ENCODE data around the gene RIC1.
A peak's percentile ranks its signal among the peaks of the same experiment; 100 is the strongest.
"Not testable (repeated sequence)": the region's sequence is repeated elsewhere in the genome, so short reads cannot be mapped to it uniquely, and the experiment has no call there.

The RIC1 gene, protein sequence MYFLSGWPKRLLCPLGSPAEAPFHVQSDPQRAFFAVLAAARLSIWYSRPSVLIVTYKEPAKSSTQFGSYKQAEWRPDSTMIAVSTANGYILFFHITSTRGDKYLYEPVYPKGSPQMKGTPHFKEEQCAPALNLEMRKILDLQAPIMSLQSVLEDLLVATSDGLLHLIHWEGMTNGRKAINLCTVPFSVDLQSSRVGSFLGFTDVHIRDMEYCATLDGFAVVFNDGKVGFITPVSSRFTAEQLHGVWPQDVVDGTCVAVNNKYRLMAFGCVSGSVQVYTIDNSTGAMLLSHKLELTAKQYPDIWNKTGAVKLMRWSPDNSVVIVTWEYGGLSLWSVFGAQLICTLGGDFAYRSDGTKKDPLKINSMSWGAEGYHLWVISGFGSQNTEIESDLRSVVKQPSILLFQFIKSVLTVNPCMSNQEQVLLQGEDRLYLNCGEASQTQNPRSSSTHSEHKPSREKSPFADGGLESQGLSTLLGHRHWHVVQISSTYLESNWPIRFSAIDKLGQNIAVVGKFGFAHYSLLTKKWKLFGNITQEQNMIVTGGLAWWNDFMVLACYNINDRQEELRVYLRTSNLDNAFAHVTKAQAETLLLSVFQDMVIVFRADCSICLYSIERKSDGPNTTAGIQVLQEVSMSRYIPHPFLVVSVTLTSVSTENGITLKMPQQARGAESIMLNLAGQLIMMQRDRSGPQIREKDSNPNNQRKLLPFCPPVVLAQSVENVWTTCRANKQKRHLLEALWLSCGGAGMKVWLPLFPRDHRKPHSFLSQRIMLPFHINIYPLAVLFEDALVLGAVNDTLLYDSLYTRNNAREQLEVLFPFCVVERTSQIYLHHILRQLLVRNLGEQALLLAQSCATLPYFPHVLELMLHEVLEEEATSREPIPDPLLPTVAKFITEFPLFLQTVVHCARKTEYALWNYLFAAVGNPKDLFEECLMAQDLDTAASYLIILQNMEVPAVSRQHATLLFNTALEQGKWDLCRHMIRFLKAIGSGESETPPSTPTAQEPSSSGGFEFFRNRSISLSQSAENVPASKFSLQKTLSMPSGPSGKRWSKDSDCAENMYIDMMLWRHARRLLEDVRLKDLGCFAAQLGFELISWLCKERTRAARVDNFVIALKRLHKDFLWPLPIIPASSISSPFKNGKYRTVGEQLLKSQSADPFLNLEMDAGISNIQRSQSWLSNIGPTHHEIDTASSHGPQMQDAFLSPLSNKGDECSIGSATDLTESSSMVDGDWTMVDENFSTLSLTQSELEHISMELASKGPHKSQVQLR (N-terminal part only)

DNA sequence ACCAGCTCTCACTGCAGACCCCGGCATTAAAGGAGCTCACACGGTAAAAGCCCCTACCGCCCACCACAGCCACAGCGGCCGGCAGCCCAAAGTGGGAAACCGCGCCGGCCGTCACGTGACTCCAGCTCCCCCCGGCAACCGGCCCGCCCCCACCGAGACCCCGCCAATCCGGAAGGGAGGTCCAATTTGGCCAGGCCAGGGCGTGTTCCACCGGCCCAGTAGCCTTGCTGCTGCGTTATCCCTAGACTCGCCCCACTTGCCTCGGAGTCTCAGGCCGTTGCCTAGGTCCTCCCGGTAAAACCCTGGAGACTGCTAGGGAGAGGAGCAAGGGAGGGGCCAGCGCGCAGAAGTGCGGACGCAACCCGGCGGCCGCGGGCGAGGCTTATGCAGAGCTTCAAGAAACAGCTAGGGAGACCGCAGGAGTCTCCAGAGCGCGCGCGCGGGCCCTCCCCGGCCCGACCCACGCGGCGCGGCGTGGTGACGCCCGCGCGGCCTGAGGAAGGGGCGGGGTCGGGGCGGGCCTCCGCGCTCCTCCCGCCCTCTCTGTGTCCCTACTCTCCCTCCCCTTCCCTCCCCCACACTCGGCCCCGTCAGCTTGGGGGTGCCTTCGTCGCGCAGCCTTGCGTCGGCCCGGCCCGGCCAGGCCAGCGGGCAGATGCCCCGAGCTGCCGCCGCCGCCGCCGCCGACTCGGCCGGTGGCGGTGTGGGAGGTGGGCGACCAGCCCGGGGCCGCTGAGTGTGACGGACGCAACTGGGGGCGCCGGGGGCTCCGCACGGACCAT is at the start of gene RIC1:
Gene RIC1, plus strand, starts transcription at position 578 of the 782 bp plus-strand sequence. Its CDS starts 203 bp downstream, at position 781.
- DNase-seq = peak; percentile 94

GRCh38 chr9:5579881-5580280 is 49.0 kb upstream of the RIC1 start:
- no peak for DNase-seq

DNA sequence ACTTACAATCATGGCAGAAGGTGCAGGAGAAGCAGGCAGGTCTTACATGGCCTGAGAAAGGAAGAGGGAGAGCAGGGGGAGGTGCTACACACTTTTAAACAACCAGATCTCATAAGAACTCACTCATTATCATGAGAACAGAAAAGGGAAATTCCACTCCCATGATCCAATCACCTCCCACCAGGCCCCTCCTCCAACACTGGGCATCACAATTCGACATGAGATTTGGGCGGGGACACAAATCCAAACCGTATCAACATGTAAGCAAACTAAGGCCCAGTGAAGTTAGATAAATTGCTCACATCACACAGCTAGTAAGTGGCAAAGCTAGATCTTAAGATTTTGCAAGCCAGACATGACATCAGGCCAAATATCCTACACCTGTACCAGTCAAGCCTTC is 48.3 kb upstream of the RIC1 start:
- no peak for DNase-seq

- DNase-seq = not testable (repeated sequence)
Observed at GRCh38 chr9:5581706-5582105, 47.2 kb upstream of the RIC1 start.

DNA sequence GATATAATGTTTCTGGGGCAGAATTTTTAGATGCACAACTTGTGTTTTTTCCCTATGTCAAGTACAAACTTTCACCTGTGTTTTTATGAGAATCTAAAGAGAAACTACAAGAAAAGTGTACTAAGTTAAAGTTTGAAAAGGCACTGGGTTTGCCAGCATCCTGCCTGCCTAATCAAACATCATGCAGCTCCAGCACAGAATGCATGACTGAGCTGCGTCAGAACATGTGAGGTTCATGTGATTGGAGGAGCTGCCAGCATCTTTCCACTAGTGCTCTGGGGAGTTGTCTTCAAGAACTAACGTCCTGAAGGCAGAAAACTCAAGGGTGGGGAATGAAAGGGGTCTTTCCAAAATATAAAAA is 46.1 kb upstream of the RIC1 start:
- DNase-seq = peak; percentile 49

DNA sequence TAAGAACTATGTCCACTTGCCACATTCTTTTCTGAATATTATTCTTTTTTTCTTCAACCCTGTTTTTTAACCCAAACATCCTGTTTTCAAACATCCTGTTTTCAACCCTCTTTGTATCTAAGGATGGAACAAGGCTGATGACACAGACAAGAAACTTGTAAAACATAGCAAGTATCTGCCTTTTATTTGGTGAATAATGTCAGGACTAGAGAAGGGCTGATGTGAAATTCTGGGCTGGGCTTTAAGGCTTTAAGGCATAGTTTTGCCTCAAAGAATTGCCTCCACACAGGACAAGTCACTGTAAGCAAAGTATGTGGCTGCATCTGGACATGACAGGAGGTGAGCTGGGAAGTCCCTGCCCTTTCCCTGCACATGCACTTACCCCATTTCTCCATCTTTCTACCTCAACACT is 42.5 kb upstream of the RIC1 start:
- DNase-seq = no peak

DNA sequence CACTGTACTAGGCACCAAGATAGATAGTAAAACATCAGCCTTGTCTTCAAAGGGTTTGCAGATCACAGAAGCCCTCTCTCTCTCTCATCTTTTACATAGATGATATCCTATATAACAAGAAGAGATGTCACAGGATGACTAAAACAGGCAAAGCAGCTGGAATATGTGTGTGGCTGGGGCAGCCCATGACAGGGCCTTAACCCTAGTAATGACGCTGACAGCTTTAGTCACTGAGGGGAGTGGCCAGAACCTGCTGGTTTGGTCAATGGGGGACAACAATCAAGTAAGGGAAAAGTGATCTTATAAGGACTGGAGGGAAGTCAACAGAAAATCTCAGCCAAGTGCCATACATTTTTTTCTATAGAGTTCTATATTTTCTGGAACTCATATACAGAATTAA is 41.9 kb upstream of the RIC1 start:
- no peak for DNase-seq

- DNase-seq = no peak
Observed at GRCh38 chr9:5592231-5592630, 36.7 kb upstream of the RIC1 start.

GRCh38 chr9:5592904-5593303 is 36.0 kb upstream of the RIC1 start:
- no peak for DNase-seq

DNA sequence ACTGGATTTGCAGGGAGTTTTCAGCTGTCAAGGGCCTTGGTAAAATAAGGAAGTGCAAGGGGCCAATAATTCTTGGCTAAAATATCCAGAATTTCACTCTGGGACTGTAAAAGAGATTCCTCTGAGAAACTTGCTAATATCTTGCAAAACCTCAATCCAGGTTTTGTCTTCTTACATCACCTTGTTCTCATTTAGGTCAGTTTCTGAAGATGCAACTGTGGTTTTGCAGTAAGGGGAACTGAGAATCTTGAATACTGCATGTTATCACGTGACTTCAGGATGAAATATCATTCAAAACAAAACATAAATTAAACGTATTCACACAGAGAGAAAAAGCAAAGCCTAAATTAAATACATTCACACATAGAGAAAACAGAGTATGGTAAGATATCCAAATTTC is 35.0 kb upstream of the RIC1 start:
- DNase-seq = no peak

DNA sequence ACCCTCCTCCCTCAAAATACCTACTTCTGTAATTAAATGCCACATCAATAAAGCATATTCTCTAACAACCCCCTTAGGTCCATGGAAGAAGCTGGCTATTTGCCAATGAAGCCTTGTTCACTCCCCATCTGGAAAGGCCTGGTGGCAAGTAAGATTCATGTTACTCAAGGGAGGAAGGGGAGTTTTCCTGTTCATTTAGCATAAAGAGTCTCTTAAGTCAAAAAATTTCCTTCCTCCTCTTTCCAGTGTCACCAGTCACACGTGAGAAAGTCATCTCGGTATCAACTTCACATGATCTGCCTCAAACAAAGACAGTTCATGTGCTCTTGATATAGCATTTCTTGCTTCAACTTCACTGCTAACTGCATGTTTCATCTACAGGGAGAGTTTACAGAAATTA is 32.7 kb upstream of the RIC1 start:
- no peak for DNase-seq

DNA sequence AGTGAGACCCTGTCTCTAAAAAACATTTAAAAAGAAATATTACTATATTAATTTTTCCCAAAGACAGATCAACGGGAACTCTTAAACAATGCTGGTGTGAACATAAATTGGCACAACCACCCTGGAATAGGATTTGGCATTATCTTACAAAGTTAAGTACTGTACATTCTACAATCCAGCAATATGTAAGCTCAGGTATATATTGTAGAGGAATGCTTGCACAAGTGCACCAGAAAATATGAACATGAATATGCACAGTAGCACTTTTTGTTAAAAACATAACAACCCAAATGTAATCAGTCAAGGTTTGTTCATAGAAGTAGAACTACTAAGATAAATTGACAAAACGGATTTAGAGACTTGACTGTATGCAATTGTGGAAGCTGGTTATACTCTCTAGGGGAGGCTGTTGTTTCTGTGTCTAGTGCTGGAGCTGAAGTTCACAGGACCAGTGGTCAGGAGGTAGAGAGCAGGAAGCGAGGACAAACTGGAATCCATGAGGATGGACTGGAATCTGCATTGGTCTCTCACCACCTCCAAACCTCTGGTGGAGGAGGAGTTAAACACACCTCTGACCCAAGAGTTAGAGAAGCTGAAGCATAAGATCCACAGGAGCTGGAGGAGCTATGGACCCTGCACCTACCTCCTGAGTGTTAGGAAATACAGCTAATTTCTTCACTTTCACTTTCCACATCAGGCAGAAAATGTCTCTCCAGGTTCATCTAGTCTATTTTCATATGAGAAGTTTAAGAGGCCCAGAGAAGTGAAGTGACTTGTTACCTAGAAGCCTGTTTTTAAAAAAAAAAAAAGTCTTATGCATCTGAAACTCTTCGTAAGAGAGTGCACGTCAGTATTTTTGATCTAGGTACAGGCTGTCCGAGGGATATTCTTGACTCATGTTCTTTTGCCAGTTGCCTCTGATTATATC is 20.3 kb upstream of the RIC1 start:
- no peak for DNase-seq

GRCh38 chr9:5609226-5609596 is 19.7 kb upstream of the RIC1 start:
- no peak for DNase-seq

DNA sequence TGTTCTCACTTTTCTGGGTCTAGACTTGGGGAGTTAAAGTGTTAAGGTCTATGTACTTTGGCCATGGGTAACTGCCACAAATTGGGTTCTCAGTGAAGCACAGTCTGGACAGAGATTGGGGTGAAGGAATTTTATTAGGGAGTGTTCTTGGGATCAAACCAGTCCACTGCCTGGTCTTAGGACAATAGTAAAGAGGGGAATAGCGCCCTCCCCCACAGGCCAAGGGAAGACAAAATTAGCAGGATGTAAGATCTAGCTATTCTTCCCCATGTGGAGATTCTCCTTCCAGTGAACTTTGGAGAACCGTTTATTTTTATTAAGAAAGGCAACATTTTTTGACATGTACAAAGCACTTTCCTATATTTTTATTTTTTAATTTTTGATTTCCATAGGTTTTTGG is 18.4 kb upstream of the RIC1 start:
- no peak for DNase-seq

GRCh38 chr9:5611321-5612184 is 17.4 kb upstream of the RIC1 start:
- DNase-seq = no peak

DNA sequence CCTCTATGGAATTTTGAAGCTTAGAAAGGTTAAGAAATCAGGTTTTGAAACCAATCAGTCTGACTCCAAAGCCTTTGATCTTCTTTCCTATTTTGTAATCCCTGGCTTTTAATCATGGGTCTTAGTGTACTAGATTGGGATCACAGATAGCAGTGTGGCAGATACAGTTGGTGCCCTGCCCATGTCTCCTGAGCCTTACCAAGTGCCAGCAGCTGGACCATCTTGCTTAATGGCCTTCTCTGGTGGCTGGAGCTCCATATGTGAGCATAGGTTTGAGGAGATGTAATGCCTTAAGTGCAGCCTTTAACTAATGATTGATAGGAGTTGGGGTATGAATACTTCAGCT is 16.7 kb upstream of the RIC1 start:
- no peak for DNase-seq

- no peak for DNase-seq
Observed at GRCh38 chr9:5614192-5614591, 14.7 kb upstream of the RIC1 start.

DNA sequence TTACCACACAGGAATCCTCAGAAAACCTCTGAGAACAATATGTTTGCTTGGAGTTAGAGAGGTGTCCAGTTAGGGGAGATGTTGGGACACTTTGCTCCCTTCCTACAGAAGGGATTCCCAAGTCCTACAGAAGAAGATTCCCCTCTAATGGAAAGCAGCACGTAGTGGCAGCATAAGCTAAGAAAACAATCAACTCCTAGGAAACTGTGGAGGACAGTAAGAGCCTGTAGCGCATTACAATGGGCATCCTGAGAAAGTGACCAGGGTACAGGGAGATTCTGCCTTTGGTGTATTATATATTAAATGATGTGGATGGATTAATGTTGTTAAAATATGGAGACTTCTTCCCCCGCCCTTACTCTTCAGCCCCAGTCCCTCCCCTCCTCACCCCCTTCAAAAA is 13.9 kb upstream of the RIC1 start:
- DNase-seq = no peak

DNA sequence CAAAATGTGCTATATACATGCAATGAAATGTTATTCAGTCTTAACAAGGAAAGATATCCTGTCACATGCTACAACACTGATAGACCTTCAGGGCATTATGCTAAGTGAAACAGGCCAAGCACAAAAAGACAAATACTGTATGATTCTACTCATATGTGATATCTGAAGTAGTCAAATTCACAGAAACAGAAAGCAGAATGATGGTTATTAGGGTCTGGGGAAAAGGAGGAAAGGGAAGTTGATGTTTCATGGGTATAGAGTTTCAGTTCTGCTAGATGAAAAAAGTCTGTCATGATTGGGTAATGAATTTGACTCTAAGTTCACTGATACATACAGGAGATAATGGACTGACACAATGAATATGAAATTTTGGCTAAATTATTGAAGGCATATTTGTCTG is 11.2 kb upstream of the RIC1 start:
- DNase-seq = no peak

DNA sequence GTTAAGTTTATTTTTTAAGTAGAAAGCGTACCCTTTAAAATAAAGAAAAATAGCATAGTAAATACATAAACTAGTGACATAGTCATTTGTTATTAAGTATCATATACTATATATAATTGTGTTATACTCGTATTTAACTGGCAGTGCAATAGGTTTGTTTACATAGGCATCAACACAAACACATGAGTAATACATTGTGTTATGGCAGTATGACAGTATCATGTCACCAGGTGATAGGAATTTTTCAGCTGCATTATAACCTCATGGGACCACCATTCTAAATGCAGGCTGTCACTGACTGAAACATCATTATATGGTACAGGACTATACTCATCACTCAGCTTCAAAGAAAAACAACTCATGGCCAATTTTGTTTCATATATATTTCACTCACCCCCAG is 8.4 kb upstream of the RIC1 start:
- no peak for DNase-seq

- no peak for DNase-seq
Observed at GRCh38 chr9:5621327-5621726, 7.6 kb upstream of the RIC1 start.
